Mucosa of stomach (tissue), 1 donor: ENCODE results near the gene DCTN4.

Experiments
- H3K27me3 ChIP-seq: one replicate; pipeline ENCODE4 v1.7.0; 2013; ENCODE audit warnings: mild to moderate bottlenecking, low read length; ENCODE audit not compliant: control insufficient read depth, insufficient read depth
- H3K36me3 ChIP-seq: one replicate; pipeline ENCODE4 v1.7.0; 2013; ENCODE audit warnings: low read length; ENCODE audit not compliant: control insufficient read depth, insufficient read depth
- H3K4me1 ChIP-seq: one replicate; pipeline ENCODE4 v1.7.0; 2013; ENCODE audit warnings: mild to moderate bottlenecking, low read length; ENCODE audit not compliant: control insufficient read depth, insufficient read depth
- H3K4me3 ChIP-seq: one replicate; pipeline ENCODE4 v1.7.0; 2013; ENCODE audit warnings: low read length
- H3K9ac ChIP-seq: one replicate; pipeline ENCODE4 v1.7.0; 2013; ENCODE audit warnings: mild to moderate bottlenecking, low read length, moderate library complexity
- H3K9me3 ChIP-seq: one replicate; pipeline ENCODE4 v1.7.0; 2013; ENCODE audit warnings: mild to moderate bottlenecking, low read length, moderate library complexity; ENCODE audit not compliant: control insufficient read depth
- donor health status: Pancreatic carcinoma.

Gene DCTN4

DNA sequence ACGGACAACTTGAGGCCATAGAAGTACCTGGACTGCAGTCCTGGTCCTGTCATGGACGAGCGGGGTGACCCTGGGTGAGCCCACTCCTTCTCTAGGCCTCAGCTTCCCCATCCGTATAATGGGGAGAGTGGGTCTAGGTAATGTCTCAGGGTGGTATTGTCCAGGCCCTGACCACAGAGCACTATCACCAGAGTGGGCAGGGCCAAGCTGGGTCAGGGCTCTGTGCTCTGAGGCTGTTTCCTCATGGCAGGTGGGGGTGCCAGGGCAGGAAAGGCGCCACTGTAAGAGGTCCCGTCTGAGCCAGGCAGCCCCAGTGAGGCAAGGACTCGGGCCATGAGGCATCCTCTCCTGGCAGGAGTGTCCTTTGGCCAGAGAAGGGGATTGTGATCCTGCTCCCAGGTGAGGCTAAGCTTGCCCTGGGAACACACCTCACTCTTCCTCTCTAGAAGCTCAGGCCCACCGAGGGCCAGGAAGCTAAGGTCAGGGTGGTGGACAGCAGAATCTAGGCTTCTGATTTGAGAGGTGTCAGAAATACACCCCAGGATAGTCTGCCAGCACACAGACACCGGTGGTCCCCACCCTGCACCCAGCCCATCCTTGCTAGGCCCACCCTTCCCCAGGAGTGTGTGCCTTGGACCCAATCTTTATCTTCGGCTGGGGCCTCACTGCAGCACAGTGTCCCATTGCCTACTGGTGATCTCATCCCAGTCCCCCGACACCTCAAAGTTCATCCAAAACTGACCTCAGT lies 99.3 kb downstream of the DCTN4 start:
- Histone ChIP-seq H3K4me1 (peaks cover 12% of the 10 kb centered on the region), H3K9me3 (no peaks in the 10 kb centered on the region), H3K27me3 (no peaks in the 10 kb centered on the region), H3K36me3 (no peaks in the 10 kb centered on the region), H3K9ac (no peak overlapping the region), H3K4me3 (no peak overlapping the region)

DNA sequence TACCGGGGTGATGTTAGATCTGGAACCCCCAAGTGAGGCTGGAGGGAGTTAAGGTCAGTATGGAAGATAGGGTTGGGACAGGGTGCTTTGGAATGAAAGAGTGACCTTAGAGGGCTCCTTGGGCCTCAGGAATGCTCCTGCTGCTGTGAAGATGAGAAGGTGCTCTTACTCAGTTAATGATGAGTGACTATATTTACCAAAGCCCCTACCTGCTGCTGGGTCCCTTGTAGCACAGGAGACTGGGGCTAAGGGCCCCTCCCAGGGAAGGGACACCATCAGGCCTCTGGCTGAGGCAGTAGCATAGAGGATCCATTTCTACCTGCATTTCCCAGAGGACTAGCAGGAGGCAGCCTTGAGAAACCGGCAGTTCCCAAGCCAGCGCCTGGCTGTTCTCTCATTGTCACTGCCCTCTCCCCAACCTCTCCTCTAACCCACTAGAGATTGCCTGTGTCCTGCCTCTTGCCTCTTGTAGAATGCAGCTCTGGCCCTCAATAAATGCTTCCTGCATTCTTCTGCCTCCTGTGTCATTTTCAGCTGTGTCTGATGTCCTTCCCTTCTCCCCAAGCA lies 100.0 kb downstream of the DCTN4 start:
- no peak overlapping the region for H3K9ac ChIP-seq
- H3K4me1 ChIP-seq, result peaks cover 20% of the 10 kb centered on the region
- H3K27me3 ChIP-seq, result no peaks in the 10 kb centered on the region
- no peaks in the 10 kb centered on the region for H3K36me3 ChIP-seq
- no peaks in the 10 kb centered on the region for H3K9me3 ChIP-seq
- no peak overlapping the region for H3K4me3 ChIP-seq
